Stimulated activated CD4-positive, alpha-beta T cell treated with anti-CD3 and anti-CD28 coated beads, Interleukin-12 subunit alpha, Interleukin-12 subunit beta, amount 100 ng/mL, for 48 hours (primary cell): ENCODE results near the gene IP6K1.
"Not testable (repeated sequence)": the region's sequence is repeated elsewhere in the genome, so short reads cannot be mapped to it uniquely, and the experiment has no call there.

Source experiments
- DNase-seq, 3 donors: peaks; one replicate each; pipeline ENCODE4 v3.0.0-alpha.2; 2020; ENCODE audit warnings: low read depth in 2 of 3, low spot score in 1 of 3

The IP6K1 gene

GRCh38 chr3:49794431-49794830, 8.1 kb upstream of the IP6K1 start:
- DNase-seq: no peak

GRCh38 chr3:49793486-49794085, 7.2 kb upstream of the IP6K1 start:
- no peak for DNase-seq

DNA sequence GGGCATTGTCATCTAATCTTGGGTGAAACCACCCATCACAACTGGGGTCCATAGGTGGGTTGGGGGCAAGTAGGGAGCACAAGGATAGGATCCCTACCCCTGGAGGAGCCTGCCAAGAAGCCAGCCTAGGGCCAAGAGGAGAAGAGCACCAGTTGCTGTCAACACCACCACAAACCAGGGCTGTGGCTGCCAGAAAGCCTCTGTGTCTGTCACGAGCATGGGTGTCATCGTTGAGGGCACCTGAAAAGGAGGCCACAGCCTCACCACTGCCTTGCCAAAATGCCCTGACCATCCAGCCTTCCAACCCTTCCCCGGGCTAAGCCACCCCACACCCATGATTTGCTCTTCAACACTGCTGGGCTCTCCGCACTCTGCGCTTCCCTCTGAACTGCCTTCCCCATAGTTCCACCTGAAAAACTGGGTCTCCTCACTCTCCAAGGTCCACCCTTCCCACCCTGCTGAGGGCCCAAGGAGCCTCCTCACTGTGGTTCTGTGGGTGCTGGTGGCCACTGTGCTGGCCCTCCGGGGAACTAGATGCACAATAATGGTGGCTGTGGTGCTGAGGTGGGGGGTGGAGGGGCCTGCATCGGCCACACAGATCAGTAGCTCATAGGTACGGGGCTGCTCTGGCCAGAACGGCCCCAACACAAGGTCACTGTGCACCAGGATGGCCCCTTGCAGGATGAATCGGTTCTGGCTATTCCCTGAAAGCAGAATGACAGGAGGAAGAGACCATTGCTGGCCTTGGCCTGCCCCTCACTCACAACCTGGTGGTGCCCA, 6.2 kb upstream of the IP6K1 start:
- no peak for DNase-seq

DNA sequence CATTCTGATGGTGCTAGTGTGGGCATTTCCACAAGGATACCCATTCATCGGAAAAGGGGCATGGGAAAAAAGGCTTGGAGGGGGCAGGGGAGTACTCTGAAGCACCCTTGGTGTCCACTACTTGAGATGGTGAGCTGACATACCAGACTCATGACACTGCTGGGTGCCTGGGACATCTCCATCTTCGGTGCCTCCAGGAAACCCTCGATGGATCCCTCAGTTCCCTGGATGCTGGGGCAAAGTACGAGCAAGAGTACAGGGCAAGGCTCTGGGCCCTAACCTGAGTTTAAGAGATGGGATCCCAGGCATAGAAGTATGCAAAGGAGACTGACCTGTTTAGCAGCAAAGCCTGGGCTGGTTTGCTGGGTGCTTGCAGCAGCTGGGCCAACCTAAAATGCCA, 5.2 kb upstream of the IP6K1 start:
- no peak for DNase-seq

GRCh38 chr3:49790626-49791411, 4.5 kb upstream of the IP6K1 start:
- DNase-seq: no peak

- DNase-seq: no peak
Observed at GRCh38 chr3:49788056-49788455, 1.7 kb upstream of the IP6K1 start.

GRCh38 chr3:49787536-49787935, 1.2 kb upstream of the IP6K1 start:
- DNase-seq: no peak

GRCh38 chr3:49787182-49787464, 781 bp upstream of the IP6K1 start:
- DNase-seq: no peak

DNA sequence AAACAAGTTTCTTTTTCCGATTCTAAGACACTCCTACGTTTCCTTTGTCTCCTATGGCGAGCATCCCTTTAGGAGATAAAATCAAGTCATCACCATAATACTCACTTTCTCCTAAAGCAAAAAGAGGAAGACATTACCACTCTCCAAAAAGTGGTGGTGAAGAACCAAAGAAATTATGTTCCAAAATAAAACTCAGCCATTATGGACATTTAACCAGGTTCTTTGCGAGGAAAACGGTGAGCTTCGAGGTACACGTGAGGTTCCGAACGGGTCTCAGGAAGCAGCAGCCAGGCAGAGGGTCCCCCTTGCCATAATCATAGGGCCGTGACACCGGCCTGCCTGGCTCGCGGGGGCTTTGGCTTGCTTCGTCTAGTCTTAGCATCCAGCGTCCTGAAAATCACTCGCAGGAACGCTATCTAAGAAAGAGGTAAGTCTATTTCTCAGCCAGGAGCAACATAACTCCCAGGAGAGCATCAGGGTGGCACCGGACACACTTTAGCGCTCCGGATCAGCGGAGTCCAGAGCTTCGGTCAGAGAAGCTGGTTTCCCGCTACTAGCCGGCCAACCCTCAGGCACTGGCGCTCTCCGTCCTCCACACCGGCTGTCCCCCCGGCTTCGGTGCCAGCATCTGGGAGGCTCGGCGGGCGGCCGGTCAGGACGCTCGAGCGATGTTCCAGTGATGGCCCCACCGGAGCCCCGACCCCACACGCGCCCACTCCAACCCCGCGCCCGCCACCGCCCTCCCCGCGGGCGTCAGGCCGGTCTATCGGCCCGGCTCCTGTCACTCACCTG, 581 bp downstream of the IP6K1 start:
- no peak for DNase-seq

DNA sequence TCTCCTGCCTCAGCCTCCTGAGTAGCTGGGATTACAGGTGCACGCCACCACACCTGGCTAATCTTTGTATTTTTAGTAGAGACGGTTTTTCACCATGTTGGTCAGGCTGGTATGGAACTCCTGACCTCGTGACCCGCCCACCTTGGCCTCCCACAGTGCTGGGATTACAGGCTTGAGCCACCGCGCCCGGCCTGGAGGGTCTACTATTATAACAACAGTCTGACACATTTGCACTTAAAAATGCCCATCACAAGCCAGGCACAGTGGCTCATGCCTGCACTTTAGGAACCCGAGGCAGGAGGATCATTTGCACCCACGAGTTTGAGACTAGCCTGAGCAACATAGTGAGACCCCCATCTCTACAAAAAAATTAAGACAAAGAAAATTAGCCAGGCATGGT, 4.1 kb downstream of the IP6K1 start:
- DNase-seq: not testable (repeated sequence)

DNA sequence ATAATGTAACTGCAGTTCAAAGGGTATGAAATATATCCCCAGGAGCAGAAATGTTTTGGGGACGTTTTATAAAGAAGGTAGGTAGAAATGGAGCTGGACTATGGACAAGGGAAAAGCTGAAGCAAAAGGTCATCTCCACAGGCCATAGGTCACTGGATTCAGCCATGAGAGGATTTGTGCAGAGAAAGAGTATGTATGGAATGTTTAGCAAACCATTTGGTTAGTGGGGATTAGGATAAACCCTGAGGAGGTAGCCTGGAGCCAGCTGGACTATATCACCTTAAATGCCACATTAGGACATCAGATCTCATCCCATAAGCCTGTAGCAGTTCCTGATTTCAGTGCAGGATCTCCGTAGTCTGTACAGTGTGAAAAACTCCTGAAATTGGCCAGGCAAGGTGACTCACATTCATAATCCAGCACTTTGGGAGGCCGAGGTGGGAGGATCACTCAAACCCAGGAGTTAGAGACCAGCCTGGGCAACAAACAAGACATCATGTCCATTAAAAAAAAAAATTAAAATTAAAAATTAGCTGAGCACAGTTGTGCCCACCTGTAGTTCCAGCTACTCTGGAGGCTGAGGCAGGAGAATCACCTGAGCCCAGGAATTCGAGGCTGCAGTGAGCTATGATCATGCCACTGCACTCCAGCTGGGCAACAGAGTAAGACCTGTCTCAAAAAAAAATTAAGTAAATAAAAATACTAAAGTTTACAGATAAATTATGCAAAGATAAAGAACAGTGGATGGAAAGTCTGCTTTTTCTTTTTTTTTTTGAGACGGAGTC, 4.7 kb downstream of the IP6K1 start:
- no peak for DNase-seq

DNA sequence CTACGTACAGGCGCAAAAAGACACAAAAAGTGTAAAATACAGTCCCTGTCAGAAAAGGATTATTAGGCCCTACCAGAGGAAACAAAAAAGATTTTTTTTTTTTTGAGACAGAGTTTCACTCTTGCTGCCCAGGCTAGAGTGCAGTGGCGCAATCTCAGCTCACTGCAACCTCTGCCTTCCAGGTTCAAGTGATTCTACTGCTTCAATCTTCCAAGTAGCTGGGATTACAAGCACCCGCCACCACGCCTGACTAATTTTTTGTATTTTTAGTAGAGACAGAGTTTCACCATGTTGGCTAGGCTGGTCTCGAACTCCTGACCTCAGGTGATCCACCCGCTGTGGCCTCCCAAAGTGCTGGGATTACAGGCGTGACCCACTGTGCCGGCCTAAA, 5.4 kb downstream of the IP6K1 start:
- DNase-seq: not testable (repeated sequence)

- DNase-seq: no peak
Observed at GRCh38 chr3:49780080-49780974, 6.0 kb downstream of the IP6K1 start.

- no peak for DNase-seq
Observed at GRCh38 chr3:49779358-49780079, 6.8 kb downstream of the IP6K1 start.

- DNase-seq: not testable (repeated sequence)
Observed at GRCh38 chr3:49776101-49776500, 10.2 kb downstream of the IP6K1 start.

- DNase-seq: no peak
Observed at GRCh38 chr3:49775538-49775937, 10.8 kb downstream of the IP6K1 start.

DNA sequence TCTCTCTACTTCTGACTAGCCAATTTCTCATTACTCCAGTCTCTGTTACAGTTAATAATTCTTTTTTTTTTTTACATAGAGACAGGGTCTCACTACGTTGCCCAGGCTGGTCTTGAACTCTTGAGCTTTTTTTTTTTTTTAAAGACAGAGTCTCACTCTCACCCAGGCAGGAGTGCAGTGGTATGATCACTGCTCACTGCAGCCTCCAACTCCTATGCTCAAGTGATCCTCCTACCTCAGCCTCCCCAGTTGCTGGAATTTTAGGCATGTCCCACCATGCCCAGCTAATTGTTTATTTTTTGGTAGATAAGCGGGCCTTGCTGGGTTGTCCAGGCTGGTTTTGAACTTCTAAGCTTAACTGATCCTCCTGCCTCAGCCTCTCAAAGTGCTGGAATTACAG, 13.6 kb downstream of the IP6K1 start:
- no peak for DNase-seq

DNA sequence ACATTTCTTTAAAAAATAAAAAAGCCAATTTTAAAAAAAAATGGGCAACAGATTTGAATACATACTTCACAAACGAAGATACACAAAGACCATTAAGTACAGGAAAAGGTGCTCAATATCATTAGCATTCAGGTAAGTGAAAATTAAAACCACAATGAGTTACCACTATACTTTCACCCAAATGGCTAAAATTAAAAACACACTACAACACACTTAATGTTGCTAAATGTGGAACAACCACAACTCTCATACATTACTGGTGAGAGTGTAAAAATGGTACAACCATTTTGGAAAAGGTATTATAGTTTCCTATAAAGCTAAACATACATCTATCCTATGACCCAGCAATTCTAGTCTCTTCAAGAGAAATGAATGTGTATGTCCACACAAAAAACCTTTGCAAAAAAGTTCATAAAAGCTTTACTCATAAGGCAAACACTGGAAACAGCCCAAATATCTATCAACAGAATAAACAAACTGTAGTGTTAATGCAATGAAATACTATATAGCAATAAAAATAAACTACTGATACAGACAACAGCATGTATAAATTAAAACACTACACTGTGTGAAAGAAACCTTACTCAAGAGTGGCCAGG, 14.9 kb downstream of the IP6K1 start:
- no peak for DNase-seq

DNA sequence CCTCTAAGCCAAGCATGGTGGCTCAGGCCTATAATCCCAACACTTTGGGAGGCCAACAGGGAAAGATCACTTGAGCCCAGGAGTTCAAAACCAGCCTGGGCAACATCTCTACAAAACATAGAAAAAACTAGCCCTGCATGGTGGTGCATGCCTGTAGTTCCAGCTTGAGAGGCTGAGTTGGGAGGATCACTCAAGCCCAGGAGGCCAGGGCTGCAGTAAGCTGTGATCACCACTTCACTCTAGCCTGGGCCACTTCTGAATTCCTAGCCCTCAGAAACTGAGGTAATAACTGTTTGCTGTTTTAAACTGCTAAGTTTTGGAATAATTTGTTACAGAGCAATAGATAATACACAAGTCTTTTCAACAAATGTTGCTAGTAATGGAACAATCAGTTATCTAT, 16.4 kb downstream of the IP6K1 start:
- DNase-seq: no peak
